Lung (tissue), 12 donors: ENCODE measurements around the gene TNFRSF19. TPM values are rescaled to one million over a fixed set of nuclear protein-coding genes. Genes with fewer than 3 reads are reported as not detected.
A peak's percentile ranks its signal among the peaks of the same experiment; 100 is the strongest.

Source experiments
- ATAC-seq: fragments of 200-7000 bp; cut with Tn5 transposase; one replicate; pipeline ENCODE4 v1.9.1; 2020; ENCODE audit warnings: moderate number of reproducible peaks; ENCODE audit not compliant: insufficient read depth, low FRiP score
- DNase-seq, 3 donors: peaks; one replicate each; pipeline ENCODE4 v3.0.0-alpha.2; 2013 to 2017
- H3K27ac ChIP-seq, 2 donors: one replicate each; pipeline ENCODE4 v1.5.1; 2013; ENCODE audit warnings: mild to moderate bottlenecking in 2 of 2, moderate library complexity in 2 of 2, control low read depth in 1 of 2, inconsistent platforms in 1 of 2, low read depth in 1 of 2, low read length in 1 of 2
- H3K27me3 ChIP-seq, 3 donors: one replicate each; pipeline ENCODE4 v1.5.1; 2013; ENCODE audit warnings: low read length in 2 of 3; ENCODE audit not compliant: control insufficient read depth in 3 of 3, insufficient read depth in 3 of 3
- H3K36me3 ChIP-seq, 4 donors: one replicate each; pipeline ENCODE4 v1.5.1; 2013; ENCODE audit warnings: low read length in 4 of 4, mild to moderate bottlenecking in 1 of 4, moderate library complexity in 1 of 4; ENCODE audit not compliant: control insufficient read depth in 4 of 4, insufficient read depth in 4 of 4
- H3K4me1 ChIP-seq, 5 donors: one replicate each; pipeline ENCODE4 v1.5.1; 2013; ENCODE audit warnings: low read length in 5 of 5, mild to moderate bottlenecking in 2 of 5, moderate library complexity in 1 of 5; ENCODE audit not compliant: control insufficient read depth in 5 of 5, insufficient read depth in 5 of 5
- H3K4me3 ChIP-seq: one replicate; pipeline ENCODE4 v1.5.1; 2013; ENCODE audit warnings: mild to moderate bottlenecking, control low read depth, moderate library complexity
- H3K9ac ChIP-seq, 2 donors: one replicate each; pipeline ENCODE4 v1.5.1; 2013; ENCODE audit warnings: low read length in 2 of 2, control low read depth in 1 of 2; ENCODE audit not compliant: insufficient read depth in 1 of 2
- H3K9me3 ChIP-seq, 4 donors: one replicate each; pipeline ENCODE4 v1.5.1; 2013; ENCODE audit warnings: low read length in 3 of 4, mild to moderate bottlenecking in 1 of 4, moderate library complexity in 1 of 4; ENCODE audit not compliant: control insufficient read depth in 4 of 4, insufficient read depth in 3 of 4
- whole genome bisulfite sequencing, 2 donors: extraction: QIAGEN DNeasy Blood & Tissue Kit; methylation state at CpG; one replicate each; pipeline ENCODE4 v1.1.7; 2013; 5-methylcytosine and 5-hydroxymethylcytosine counted together
- polyA plus RNA-seq, 2 donors: library from polyadenylated mRNA; stranded (reverse); fragments of 200-250 nt; gene quantifications; one replicate each; pipeline ENCODE4 v1.2.1, GENCODE V29; 2013
- total RNA-seq, 2 donors: library from RNA; depleted of rRNA in 1 of 2; stranded (reverse); fragments of >200 nt in 1 of 2; gene quantifications; one replicate each; pipeline ENCODE4 v1.2.1, GENCODE V29; 2014 to 2021
- TF ChIP-seq, protein P1 (sequence below): IDR thresholded peaks from 2 replicates; pipeline ENCODE4 v1.5.1; 2012; ENCODE audit warnings: mild to moderate bottlenecking; ENCODE audit errors: control extremely low read depth, extremely low read depth
- donor health status: control.
- donor health status: control.
- donor health status: Bipolar disorder and iron deficiency.
- donor health status: healthy.
- donor health status: DM: yes; HTN: yes; CAD: no.

The TNFRSF19 gene
- total and polyA plus RNA-seq, 4 donors = 9.5 to 68.0 (median 34.7) TPM

DNA sequence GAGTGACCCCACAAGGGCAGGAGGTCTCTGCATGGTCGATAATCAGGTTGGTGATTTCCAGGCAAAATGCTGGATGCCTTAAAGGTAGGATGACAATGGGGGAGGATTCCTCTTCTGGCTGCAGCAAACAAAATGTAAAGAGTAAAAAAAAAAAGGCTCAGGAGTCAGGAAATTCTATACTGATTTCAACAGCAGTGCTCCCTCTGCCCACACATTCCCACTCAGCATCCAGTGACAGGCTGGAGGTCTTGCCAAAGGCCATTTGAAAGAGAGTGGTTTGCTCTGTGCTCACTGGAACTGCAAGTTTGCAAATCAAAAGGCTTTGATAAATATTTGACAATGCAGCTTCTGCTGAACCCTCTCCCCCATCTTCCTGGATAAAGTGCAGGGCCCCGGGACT lies 135.4 kb downstream of the TNFRSF19 start:
- Histone ChIP-seq H3K9ac (peak overlapping the region in 1 of 2 donors; percentile 55), H3K4me1 (peaks cover 0 to 48% (median 26%) of the 10 kb centered on the region in 5 donors), H3K27ac (no peak overlapping the region), H3K36me3 (no peaks in the 10 kb centered on the region), H3K9me3 (no peaks in the 10 kb centered on the region), H3K4me3 (no peak overlapping the region), H3K27me3 (no peaks in the 10 kb centered on the region)
- DNase-seq (peak; percentile 92 to 99 (median 97)), ATAC-seq (no peak)
- TF ChIP-seq, protein P1, sequence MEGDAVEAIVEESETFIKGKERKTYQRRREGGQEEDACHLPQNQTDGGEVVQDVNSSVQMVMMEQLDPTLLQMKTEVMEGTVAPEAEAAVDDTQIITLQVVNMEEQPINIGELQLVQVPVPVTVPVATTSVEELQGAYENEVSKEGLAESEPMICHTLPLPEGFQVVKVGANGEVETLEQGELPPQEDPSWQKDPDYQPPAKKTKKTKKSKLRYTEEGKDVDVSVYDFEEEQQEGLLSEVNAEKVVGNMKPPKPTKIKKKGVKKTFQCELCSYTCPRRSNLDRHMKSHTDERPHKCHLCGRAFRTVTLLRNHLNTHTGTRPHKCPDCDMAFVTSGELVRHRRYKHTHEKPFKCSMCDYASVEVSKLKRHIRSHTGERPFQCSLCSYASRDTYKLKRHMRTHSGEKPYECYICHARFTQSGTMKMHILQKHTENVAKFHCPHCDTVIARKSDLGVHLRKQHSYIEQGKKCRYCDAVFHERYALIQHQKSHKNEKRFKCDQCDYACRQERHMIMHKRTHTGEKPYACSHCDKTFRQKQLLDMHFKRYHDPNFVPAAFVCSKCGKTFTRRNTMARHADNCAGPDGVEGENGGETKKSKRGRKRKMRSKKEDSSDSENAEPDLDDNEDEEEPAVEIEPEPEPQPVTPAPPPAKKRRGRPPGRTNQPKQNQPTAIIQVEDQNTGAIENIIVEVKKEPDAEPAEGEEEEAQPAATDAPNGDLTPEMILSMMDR = no peak
- 84 to 90% methylated on average over 2 of the region's 2 CpGs for WGBS, 2 donors

DNA sequence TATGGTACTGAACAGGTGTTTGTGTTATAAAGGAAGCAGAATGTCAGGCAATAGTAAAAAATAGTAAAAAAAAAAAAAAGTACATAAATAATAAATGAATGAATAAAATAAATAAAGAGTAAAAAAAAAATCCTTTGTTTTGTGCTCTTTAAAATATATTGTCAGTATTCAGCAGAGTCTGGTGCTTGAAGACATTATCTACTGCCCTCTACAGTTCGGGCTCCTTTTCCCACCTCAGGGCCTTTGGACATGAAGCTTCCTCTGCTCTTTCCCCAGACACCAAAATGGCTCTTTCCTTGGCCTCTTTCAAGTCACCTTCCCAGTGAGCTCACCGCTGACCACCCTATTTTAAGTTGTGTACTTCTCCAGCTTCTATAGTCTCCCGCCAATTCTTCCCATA lies 137.5 kb downstream of the TNFRSF19 start:
- no peak overlapping the region for H3K27ac ChIP-seq
- H3K4me3 ChIP-seq = no peak overlapping the region
- DNase-seq (no peak), ATAC-seq (no peak)
- 92 to 97% methylated on average over 3 of the region's 3 CpGs for WGBS, 2 donors
- H3K36me3 ChIP-seq = no peaks in the 10 kb centered on the region
- H3K27me3 ChIP-seq = no peaks in the 10 kb centered on the region
- peaks cover 0 to 40% (median 23%) of the 10 kb centered on the region in 5 donors for H3K4me1 ChIP-seq
- TF ChIP-seq, protein P1 = no peak
- no peaks in the 10 kb centered on the region for H3K9me3 ChIP-seq
- H3K9ac ChIP-seq = no peak overlapping the region

DNA sequence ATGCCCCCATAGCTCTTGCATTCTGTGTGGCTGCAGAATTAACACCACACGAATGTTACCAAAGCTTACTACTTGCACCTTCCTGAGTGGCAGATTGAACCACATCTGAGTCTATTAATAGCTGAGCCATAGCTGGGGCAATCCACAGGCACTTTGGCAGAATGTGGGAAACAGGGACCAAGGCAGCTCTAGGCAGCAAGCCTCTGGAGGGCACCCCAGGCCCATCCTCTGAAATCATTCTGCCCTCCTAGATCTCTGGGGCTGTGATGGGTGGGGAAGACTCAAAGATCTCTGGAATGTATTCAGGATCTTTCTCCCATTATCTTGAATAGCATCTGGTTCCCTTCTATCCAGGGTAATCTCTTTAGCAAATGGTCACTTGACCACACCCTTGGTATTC lies 139.3 kb downstream of the TNFRSF19 start:
- H3K27me3 ChIP-seq = no peaks in the 10 kb centered on the region
- WGBS, 2 donors = 56 to 63% methylated on average over 1 of the region's 1 CpG
- TF ChIP-seq, protein P1 = no peak

DNA sequence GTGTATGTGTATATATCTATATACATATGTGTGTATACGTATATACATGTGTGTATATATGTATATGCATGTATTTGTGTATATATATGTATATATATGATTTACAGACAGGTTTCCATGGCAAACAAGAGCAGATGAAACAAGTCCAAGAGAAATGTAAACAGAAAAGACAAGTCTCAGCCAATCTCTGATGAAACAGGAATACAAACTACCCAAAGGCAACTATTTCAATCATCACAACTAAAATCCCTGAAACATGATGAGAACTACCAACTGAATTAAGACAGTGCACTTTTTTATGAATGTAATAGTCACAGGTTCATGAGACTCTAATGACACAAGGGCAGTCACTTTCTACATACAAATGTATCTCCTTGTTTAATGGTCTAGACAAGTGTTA lies 140.2 kb downstream of the TNFRSF19 start:
- 92 to 96% methylated on average over 1 of the region's 1 CpG for WGBS, 2 donors
- Histone ChIP-seq H3K4me1 (peaks cover 0 to 15% (median 10%) of the 10 kb centered on the region in 5 donors), H3K27ac (no peak overlapping the region), H3K9ac (no peak overlapping the region), H3K36me3 (no peaks in the 10 kb centered on the region), H3K27me3 (no peaks in the 10 kb centered on the region), H3K4me3 (no peak overlapping the region), H3K9me3 (no peaks in the 10 kb centered on the region)
- DNase-seq (peak in 1 of 3 donors; percentile 31), ATAC-seq (no peak)
- TF ChIP-seq, protein P1 = no peak

More for the DNA sequence above, 139.3 kb downstream of the TNFRSF19 start:
- no peak overlapping the region for H3K27ac ChIP-seq
- H3K4me1 ChIP-seq = peaks cover 0 to 24% (median 16%) of the 10 kb centered on the region in 5 donors
- H3K9ac ChIP-seq = no peak overlapping the region
- no peaks in the 10 kb centered on the region for H3K36me3 ChIP-seq
- no peak overlapping the region for H3K4me3 ChIP-seq
- ATAC-seq (no peak), DNase-seq (peak in 1 of 3 donors; percentile 19)
- H3K9me3 ChIP-seq = no peaks in the 10 kb centered on the region
